PC-3 (cell line): Measurements from ENCODE around the gene CALN1. TPM values are rescaled to one million over a fixed set of nuclear protein-coding genes. Genes with fewer than 3 reads are reported as not detected.

Experiments
- ATAC-seq: fragments of 200-7000 bp; cut with Tn5 transposase; 2 replicates; pipeline ENCODE4 v1.9.1; 2020; ENCODE audit warnings: mild to moderate bottlenecking, moderate library complexity
- BruUV-seq: library from RNA; stranded (reverse); fragments of 400-500 nt; replicated peaks from 2 replicates; lab custom pipeline; 2021; lab: Mats Ljungman, UMichigan
- CTCF ChIA-PET: fragments of 300-600 bp; sonication (Branson Sonifier 250); formaldehyde crosslinking; loops from one replicate; lab custom pipeline; 2022; ENCODE audit warnings: antibody characterized with exemption; lab: Charles Lee
- POLR2A ChIA-PET: fragments of 300-600 bp; sonication (Branson Sonifier 250); formaldehyde crosslinking; loops from one replicate; lab custom pipeline; 2022; ENCODE audit warnings: antibody characterized with exemption; ENCODE audit not compliant: unreplicated experiment; lab: Charles Lee
- DNase-seq: peaks from one replicate; pipeline ENCODE4 v3.0.0-alpha.2; 2015
- H2AFZ ChIP-seq: fragments of 300-600 bp; sonication (generic); 2 replicates; pipeline ENCODE4 v1.6.0; 2016; ENCODE audit warnings: antibody characterized with exemption, low read length
- H3F3A ChIP-seq: fragments of 300-600 bp; sonication (generic); one replicate; pipeline ENCODE4 v1.6.0; 2017; ENCODE audit warnings: antibody characterized with exemption, low read length, control low read depth, mild to moderate bottlenecking; ENCODE audit not compliant: unreplicated experiment
- H3K27ac ChIP-seq: fragments of 300-600 bp; sonication (generic); 2 replicates; pipeline ENCODE4 v1.5.1; 2016; ENCODE audit warnings: mild to moderate bottlenecking, low read length
- H3K27me3 ChIP-seq: fragments of 300-600 bp; sonication (generic); 2 replicates; pipeline ENCODE4 v1.6.1; 2016; ENCODE audit warnings: low read length, mixed read lengths
- H3K36me3 ChIP-seq: fragments of 300-600 bp; sonication (generic); 2 replicates; pipeline ENCODE4 v1.6.1; 2016; ENCODE audit warnings: low read depth, mixed run types, low read length, mixed read lengths
- H3K4me1 ChIP-seq: fragments of 300-600 bp; sonication (generic); 2 replicates; pipeline ENCODE4 v1.5.1; 2016; ENCODE audit warnings: low read length; ENCODE audit not compliant: insufficient read depth
- H3K4me2 ChIP-seq: fragments of 300-600 bp; sonication (generic); 2 replicates; pipeline ENCODE4 v1.6.0; 2016; ENCODE audit warnings: low read length
- H3K4me3 ChIP-seq: fragments of 300-600 bp; sonication (generic); 2 replicates; pipeline ENCODE4 v1.5.1; 2016; ENCODE audit warnings: mild to moderate bottlenecking, low read length, mixed read lengths
- H3K79me2 ChIP-seq: fragments of 300-600 bp; sonication (generic); 2 replicates; pipeline ENCODE4 v1.6.1; 2017; ENCODE audit warnings: low read length, mixed read lengths
- H3K9ac ChIP-seq: fragments of 300-600 bp; sonication (generic); 2 replicates; pipeline ENCODE4 v1.6.0; 2016; ENCODE audit warnings: mild to moderate bottlenecking, low read length
- H3K9me2 ChIP-seq: fragments of 300-600 bp; sonication (generic); replicated peaks from 2 replicates; pipeline ENCODE4 v1.6.1; 2016; ENCODE audit warnings: mixed run types, low read length, mixed read lengths
- H3K9me3 ChIP-seq: fragments of 300-600 bp; sonication (generic); 2 replicates; pipeline ENCODE4 v1.6.1; 2016; ENCODE audit warnings: low read length, mixed read lengths
- H4K20me1 ChIP-seq: fragments of 300-600 bp; sonication (generic); 2 replicates; pipeline ENCODE4 v1.6.1; 2016; ENCODE audit warnings: low read length, mixed read lengths
- CTCF ChIP-seq: fragments of 300-600 bp; sonication (generic); conservative IDR thresholded peaks from 2 replicates; pipeline ENCODE4 v1.5.1; 2017; ENCODE audit warnings: antibody characterized with exemption, low read depth, mild to moderate bottlenecking, low read length
- EZH2 ChIP-seq: fragments of 300-600 bp; sonication (generic); IDR thresholded peaks from one replicate; pipeline ENCODE4 v1.6.1; 2017; ENCODE audit warnings: antibody characterized with exemption, mild to moderate bottlenecking, low read length; ENCODE audit not compliant: unreplicated experiment
- EZH2phosphoT487 ChIP-seq: fragments of 300-600 bp; sonication (generic); IDR thresholded peaks from 2 replicates; pipeline ENCODE4 v1.6.1; 2018; ENCODE audit warnings: mild to moderate bottlenecking, antibody characterized with exemption, low read length, borderline replicate concordance
- intact Hi-C: fragments of 100-400 bp; cut with micrococcal nuclease; formaldehyde crosslinking; loops from 2 replicates; pipeline ENCODE4 v1.9.0; 2023
- total RNA-seq: library from RNA; depleted of rRNA; stranded (reverse); fragments of >200 nt; gene quantifications from 2 replicates; pipeline ENCODE4 v1.2.3, GENCODE V29; 2014

Gene CALN1
- total RNA-seq, 1 experiment from 2014 or later = not detected

- TF ChIP-seq EZH2 (no peak), EZH2phosphoT487 (no peak), CTCF (no peak)
- intact Hi-C loops = no loop called here
- H3K27me3 ChIP-seq = peaks cover 34% of the 10 kb centered on the region
- H3K4me2 ChIP-seq = no peak overlapping the region
- H3K27ac ChIP-seq = no peak overlapping the region
- H4K20me1 ChIP-seq = no peaks in the 10 kb centered on the region
- no peak overlapping the region for H3K9ac ChIP-seq
- H3K4me1 ChIP-seq = no peaks in the 10 kb centered on the region
- no peak overlapping the region for H2AFZ ChIP-seq
- BruUV-seq = no TSS peak
- no peak for DNase-seq
- no peaks in the 10 kb centered on the region for H3K9me3 ChIP-seq
- no peak for ATAC-seq
- no peak overlapping the region for H3K4me3 ChIP-seq
- H3F3A ChIP-seq = no peaks in the 10 kb centered on the region
- H3K36me3 ChIP-seq = no peaks in the 10 kb centered on the region
- CTCF ChIA-PET = no interaction called here
- no peaks in the 10 kb centered on the region for H3K9me2 ChIP-seq
- POLR2A ChIA-PET = no interaction called here
- H3K79me2 ChIP-seq = no peaks in the 10 kb centered on the region
These were observed 34.7 kb upstream of the CALN1 start for GRCh38 chr7:72446591-72447462.

- no peaks in the 10 kb centered on the region for H3K9me2 ChIP-seq
- H4K20me1 ChIP-seq = no peaks in the 10 kb centered on the region
- intact Hi-C loops = no loop called here
- BruUV-seq = no TSS peak
- H3K27me3 ChIP-seq = peaks cover 34% of the 10 kb centered on the region
- H3K9ac ChIP-seq = no peak overlapping the region
- no peak overlapping the region for H3K27ac ChIP-seq
- no peaks in the 10 kb centered on the region for H3K4me1 ChIP-seq
- ChIA-PET CTCF (no interaction called here), POLR2A (no interaction called here)
- no peaks in the 10 kb centered on the region for H3F3A ChIP-seq
- ATAC-seq = no peak
- TF ChIP-seq CTCF (no peak), EZH2 (no peak), EZH2phosphoT487 (no peak)
- no peaks in the 10 kb centered on the region for H3K79me2 ChIP-seq
- H3K36me3 ChIP-seq = no peaks in the 10 kb centered on the region
- H3K4me2 ChIP-seq = no peak overlapping the region
- H3K9me3 ChIP-seq = no peaks in the 10 kb centered on the region
- no peak overlapping the region for H3K4me3 ChIP-seq
- no peak for DNase-seq
- no peak overlapping the region for H2AFZ ChIP-seq
These were observed 34.0 kb upstream of the CALN1 start for GRCh38 chr7:72446131-72446530.

- H3K27me3 ChIP-seq = peaks cover 34% of the 10 kb centered on the region
- no peak overlapping the region for H3K4me3 ChIP-seq
- no peak overlapping the region for H2AFZ ChIP-seq
- H3K4me2 ChIP-seq = no peak overlapping the region
- TF ChIP-seq EZH2 = no peak
- TF ChIP-seq EZH2phosphoT487 = no peak
- TF ChIP-seq CTCF = no peak
- DNase-seq (no peak), ATAC-seq (no peak)
- BruUV-seq = no TSS peak
- H3K9ac ChIP-seq = no peak overlapping the region
- H3K4me1 ChIP-seq = no peaks in the 10 kb centered on the region
- no peaks in the 10 kb centered on the region for H3K79me2 ChIP-seq
- no peaks in the 10 kb centered on the region for H3K9me3 ChIP-seq
- intact Hi-C loops = no loop called here
- H3K27ac ChIP-seq = no peak overlapping the region
- no peaks in the 10 kb centered on the region for H3K36me3 ChIP-seq
- ChIA-PET CTCF (no interaction called here), POLR2A (no interaction called here)
- no peaks in the 10 kb centered on the region for H3F3A ChIP-seq
- no peaks in the 10 kb centered on the region for H4K20me1 ChIP-seq
- H3K9me2 ChIP-seq = no peaks in the 10 kb centered on the region
These were observed 33.4 kb upstream of the CALN1 start for GRCh38 chr7:72445580-72445979.
